ENCODE results near the gene MIA.

DNA sequence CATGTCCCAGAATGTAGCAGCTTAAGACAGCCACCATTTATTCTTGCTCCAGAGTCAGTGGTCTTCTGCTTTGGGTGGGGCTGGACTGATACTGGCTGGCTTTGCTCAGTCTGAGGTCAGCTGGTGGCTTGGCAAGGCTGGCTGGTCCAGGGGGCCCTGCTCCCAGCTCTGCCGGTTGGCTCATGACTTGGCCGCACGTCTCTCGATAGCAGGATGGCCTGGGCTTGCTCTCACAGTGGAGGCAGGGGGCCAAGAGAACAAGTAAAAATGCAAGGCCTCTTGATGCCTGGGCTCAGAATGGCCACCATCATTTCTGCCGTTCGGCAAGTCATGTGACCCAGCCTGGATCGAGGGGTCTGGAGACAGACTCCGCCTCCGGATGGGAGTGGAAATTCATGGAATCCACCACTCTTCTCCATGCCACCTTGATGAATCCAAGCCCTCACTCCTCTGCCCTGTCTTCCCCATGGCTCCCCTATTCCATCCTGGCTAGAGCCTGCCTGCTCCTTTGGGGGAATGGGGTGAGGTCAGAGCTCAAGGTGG lies 38.1 kb upstream of the MIA start:
- TF ChIP-seq, protein P1, sequence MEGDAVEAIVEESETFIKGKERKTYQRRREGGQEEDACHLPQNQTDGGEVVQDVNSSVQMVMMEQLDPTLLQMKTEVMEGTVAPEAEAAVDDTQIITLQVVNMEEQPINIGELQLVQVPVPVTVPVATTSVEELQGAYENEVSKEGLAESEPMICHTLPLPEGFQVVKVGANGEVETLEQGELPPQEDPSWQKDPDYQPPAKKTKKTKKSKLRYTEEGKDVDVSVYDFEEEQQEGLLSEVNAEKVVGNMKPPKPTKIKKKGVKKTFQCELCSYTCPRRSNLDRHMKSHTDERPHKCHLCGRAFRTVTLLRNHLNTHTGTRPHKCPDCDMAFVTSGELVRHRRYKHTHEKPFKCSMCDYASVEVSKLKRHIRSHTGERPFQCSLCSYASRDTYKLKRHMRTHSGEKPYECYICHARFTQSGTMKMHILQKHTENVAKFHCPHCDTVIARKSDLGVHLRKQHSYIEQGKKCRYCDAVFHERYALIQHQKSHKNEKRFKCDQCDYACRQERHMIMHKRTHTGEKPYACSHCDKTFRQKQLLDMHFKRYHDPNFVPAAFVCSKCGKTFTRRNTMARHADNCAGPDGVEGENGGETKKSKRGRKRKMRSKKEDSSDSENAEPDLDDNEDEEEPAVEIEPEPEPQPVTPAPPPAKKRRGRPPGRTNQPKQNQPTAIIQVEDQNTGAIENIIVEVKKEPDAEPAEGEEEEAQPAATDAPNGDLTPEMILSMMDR (IDR thresholded peaks at IDR 0.05) = no peak
- TF ChIP-seq POLR2A (IDR thresholded peaks at IDR 0.05) = no peak
- TF ChIP-seq EP300 (IDR thresholded peaks at IDR 0.05) = no peak
- TF ChIP-seq POLR2AphosphoS5 (IDR thresholded peaks at IDR 0.05) = no peak

Measured in gastroesophageal sphincter (tissue), 3 donors.